Uterus (tissue), 2 donors: Measurements from ENCODE around the gene GALNTL6.

Source experiments
- POLR2A ChIP-seq, 2 donors: fragments of 450-650 bp; IDR thresholded peaks; one replicate each; pipeline ENCODE4 v1.6.1; 2016; ENCODE audit warnings: antibody characterized with exemption in 2 of 2, mild to moderate bottlenecking in 1 of 2, moderate library complexity in 1 of 2
- TF ChIP-seq, protein P1 (sequence below), 4 experiments: fragments of 200-600 bp in 2 of 4; fragments of 450-650 bp in 2 of 4; sonication (generic) in 2 of 4; IDR thresholded peaks; one replicate each; pipeline ENCODE4 v1.5.1; 2016 to 2019; ENCODE audit warnings: antibody characterized with exemption in 4 of 4, mild to moderate bottlenecking in 2 of 4, moderate library complexity in 1 of 4

- TF ChIP-seq, protein P1, sequence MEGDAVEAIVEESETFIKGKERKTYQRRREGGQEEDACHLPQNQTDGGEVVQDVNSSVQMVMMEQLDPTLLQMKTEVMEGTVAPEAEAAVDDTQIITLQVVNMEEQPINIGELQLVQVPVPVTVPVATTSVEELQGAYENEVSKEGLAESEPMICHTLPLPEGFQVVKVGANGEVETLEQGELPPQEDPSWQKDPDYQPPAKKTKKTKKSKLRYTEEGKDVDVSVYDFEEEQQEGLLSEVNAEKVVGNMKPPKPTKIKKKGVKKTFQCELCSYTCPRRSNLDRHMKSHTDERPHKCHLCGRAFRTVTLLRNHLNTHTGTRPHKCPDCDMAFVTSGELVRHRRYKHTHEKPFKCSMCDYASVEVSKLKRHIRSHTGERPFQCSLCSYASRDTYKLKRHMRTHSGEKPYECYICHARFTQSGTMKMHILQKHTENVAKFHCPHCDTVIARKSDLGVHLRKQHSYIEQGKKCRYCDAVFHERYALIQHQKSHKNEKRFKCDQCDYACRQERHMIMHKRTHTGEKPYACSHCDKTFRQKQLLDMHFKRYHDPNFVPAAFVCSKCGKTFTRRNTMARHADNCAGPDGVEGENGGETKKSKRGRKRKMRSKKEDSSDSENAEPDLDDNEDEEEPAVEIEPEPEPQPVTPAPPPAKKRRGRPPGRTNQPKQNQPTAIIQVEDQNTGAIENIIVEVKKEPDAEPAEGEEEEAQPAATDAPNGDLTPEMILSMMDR (IDR thresholded peaks at IDR 0.05), result no peak
- TF ChIP-seq POLR2A (IDR thresholded peaks at IDR 0.05), result no peak
Measured at GRCh38 chr4:171876636-171877035, 63.4 kb downstream of the GALNTL6 start.
